HCT116 (cell line): ENCODE measurements around the gene IL1RAPL1. TPM values are rescaled to one million over a fixed set of nuclear protein-coding genes. Genes with fewer than 3 reads are reported as not detected.

ENCODE experiments used
- ATAC-seq: fragments of 200-7000 bp; cut with Tn5 transposase; 2 replicates; pipeline ENCODE4 v1.9.1; 2020; ENCODE audit warnings: mild to moderate bottlenecking, moderate library complexity
- BruUV-seq: library from RNA; stranded (reverse); fragments of 400-500 nt; replicated peaks from 2 replicates; lab custom pipeline; 2021; lab: Mats Ljungman, UMichigan
- CTCF ChIA-PET: fragments of 300-600 bp; sonication (Branson Sonifier 250); formaldehyde crosslinking; loops from one replicate; lab custom pipeline; 2021; ENCODE audit warnings: antibody characterized with exemption; lab: Charles Lee
- POLR2A ChIA-PET: fragments of 300-600, 350-600 bp; sonication (Branson Sonifier 250); formaldehyde crosslinking; loops from one replicate; lab custom pipeline; 2021; ENCODE audit warnings: antibody characterized with exemption; lab: Charles Lee
- RAD21 ChIA-PET, 2 experiments: fragments of 300-600 bp; sonication (Branson Sonifier 250); formaldehyde crosslinking; loops; one replicate each; lab custom pipeline; 2023; ENCODE audit warnings: low total read pairs in 2 of 2; ENCODE audit not compliant: uncharacterized antibody in 2 of 2, unreplicated experiment in 2 of 2, low non-redundant PET in 1 of 2; lab: Charles Lee
- DNase-seq: peaks from one replicate; pipeline ENCODE4 v3.0.0-alpha.2; 2010; ENCODE audit warnings: low read depth, low spot score
- H2AFZ ChIP-seq: fragments of 200-600 bp; shearing (Covaris generic), sonication (generic); 2 replicates; pipeline ENCODE4 v1.6.1; 2017; ENCODE audit warnings: low read depth, mixed run types, mixed read lengths, antibody characterized with exemption, low read length; ENCODE audit not compliant: poor library complexity, severe bottlenecking
- H3K27ac ChIP-seq: 2 replicates; pipeline ENCODE4 v1.5.1; 2012; ENCODE audit warnings: low read depth, low read length
- H3K27me3 ChIP-seq: fragments of 200-600 bp; sonication (generic); 2 replicates; pipeline ENCODE4 v1.6.1; 2016; ENCODE audit warnings: mixed run types, low read length, mixed read lengths; ENCODE audit not compliant: insufficient read depth
- H3K36me3 ChIP-seq, 2 experiments: fragments of 200-500 bp in 1 of 2; fragments of 200-600 bp in 1 of 2; sonication (Bioruptor generic) in 1 of 2; sonication (generic) in 1 of 2; 2 replicates each; pipeline versions ENCODE4 v1.5.1 to v1.6.1; 2014 to 2016; ENCODE audit warnings: low read length in 2 of 2, inconsistent platforms in 1 of 2, mixed read lengths in 1 of 2, mixed run types in 1 of 2; ENCODE audit not compliant: insufficient read depth in 2 of 2, control insufficient read depth in 1 of 2
- H3K4me1 ChIP-seq, 2 experiments: fragments of 200-600 bp in 1 of 2; sonication (generic) in 1 of 2; 2 replicates each; pipeline versions ENCODE4 v1.5.1 to v1.6.1; 2012 to 2017; ENCODE audit warnings: low read length in 2 of 2, inconsistent platforms in 1 of 2, mild to moderate bottlenecking in 1 of 2, mixed read lengths in 1 of 2, mixed run types in 1 of 2, moderate library complexity in 1 of 2; ENCODE audit not compliant: insufficient read depth in 2 of 2, control insufficient read depth in 1 of 2
- H3K4me2 ChIP-seq: fragments of 200-600 bp; sonication (generic); 2 replicates; pipeline ENCODE4 v1.6.1; 2017; ENCODE audit warnings: mixed run types, low read length, mixed read lengths
- H3K4me3 ChIP-seq, 2 experiments: fragments of 200-600 bp in 1 of 2; sonication (generic) in 1 of 2; replicated peaks in 1 of 2; 2 replicates each; pipeline ENCODE4 v1.5.1; 2011 to 2016; ENCODE audit warnings: low read length in 2 of 2, control low read depth in 1 of 2, low read depth in 1 of 2, mild to moderate bottlenecking in 1 of 2, mixed read lengths in 1 of 2, mixed run types in 1 of 2
- H3K79me2 ChIP-seq: fragments of 200-600 bp; sonication (generic); 2 replicates; pipeline ENCODE4 v1.6.1; 2017; ENCODE audit warnings: mild to moderate bottlenecking, mixed run types, low read length, moderate library complexity, mixed read lengths; ENCODE audit not compliant: insufficient read depth
- H3K9ac ChIP-seq: fragments of 200-600 bp; sonication (generic); 2 replicates; pipeline ENCODE4 v1.6.1; 2016; ENCODE audit warnings: low read length, mixed read lengths
- H3K9me2 ChIP-seq: fragments of 200-600 bp; sonication (generic), shearing (Covaris generic); 2 replicates; pipeline ENCODE4 v1.6.1; 2017; ENCODE audit warnings: mixed run types, mild to moderate bottlenecking, moderate library complexity; ENCODE audit not compliant: insufficient read depth
- H3K9me3 ChIP-seq, 2 experiments: fragments of 200-500 bp in 1 of 2; fragments of 200-600 bp in 1 of 2; sonication (Bioruptor generic) in 1 of 2; sonication (generic) in 1 of 2; 2 replicates each; pipeline ENCODE4 v1.6.1; 2014 to 2017; ENCODE audit warnings: low read length in 2 of 2, mixed read lengths in 2 of 2, inconsistent platforms in 1 of 2, low read depth in 1 of 2, mild to moderate bottlenecking in 1 of 2, mixed run types in 1 of 2, moderate library complexity in 1 of 2; ENCODE audit not compliant: control insufficient read depth in 1 of 2, insufficient read depth in 1 of 2
- H4K20me1 ChIP-seq: fragments of 200-600 bp; sonication (generic), shearing (Covaris generic); 2 replicates; pipeline ENCODE4 v1.6.1; 2017; ENCODE audit warnings: mixed run types, mild to moderate bottlenecking, moderate library complexity; ENCODE audit not compliant: insufficient read depth
- CEBPB ChIP-seq: IDR thresholded peaks from 2 replicates; pipeline ENCODE4 v1.6.1; 2012; ENCODE audit warnings: low read depth
- ELF1 ChIP-seq: IDR thresholded peaks from 2 replicates; pipeline ENCODE4 v1.6.1; 2012; ENCODE audit warnings: low read depth, borderline replicate concordance
- FOSL1 ChIP-seq: IDR thresholded peaks from 2 replicates; pipeline ENCODE4 v1.6.1; 2012; ENCODE audit warnings: low read depth
- JUND ChIP-seq: IDR thresholded peaks from 2 replicates; pipeline ENCODE4 v1.6.1; 2012
- POLR2A ChIP-seq: IDR thresholded peaks from 2 replicates; pipeline ENCODE4 v1.7.0; 2011; ENCODE audit warnings: borderline replicate concordance; ENCODE audit not compliant: insufficient read depth, insufficient read length; ENCODE audit errors: extremely low read depth
- POLR2AphosphoS5 ChIP-seq: IDR thresholded peaks from 2 replicates; pipeline ENCODE4 v1.6.1; 2011; ENCODE audit warnings: mild to moderate bottlenecking, low read depth, low read length, moderate library complexity
- RAD21 ChIP-seq: IDR thresholded peaks from 2 replicates; pipeline ENCODE4 v1.6.1; 2012; ENCODE audit warnings: low read depth, mild to moderate bottlenecking
- TCF7L2 ChIP-seq: IDR thresholded peaks from 2 replicates; pipeline ENCODE4 v1.7.0; 2011; ENCODE audit warnings: borderline replicate concordance, inconsistent platforms; ENCODE audit not compliant: insufficient read depth, insufficient read length; ENCODE audit errors: extremely low read depth
- YY1 ChIP-seq: IDR thresholded peaks from 2 replicates; pipeline ENCODE4 v1.6.1; 2011; ENCODE audit warnings: low read length, low read depth, moderate library complexity, mild to moderate bottlenecking; ENCODE audit not compliant: insufficient replicate concordance; ENCODE audit errors: extremely low read depth
- ZFX ChIP-seq: fragments of 450-650 bp; IDR thresholded peaks from 2 replicates; pipeline ENCODE4 v1.6.1; 2017
- intact Hi-C: fragments of 100-400 bp; cut with micrococcal nuclease; formaldehyde crosslinking; loops from 2 replicates; pipeline ENCODE4 v1.10.0; 2022
- total RNA-seq: library from RNA; stranded (reverse); gene quantifications from one replicate; pipeline ENCODE4 v1.2.1, GENCODE V29; 2021; ENCODE audit not compliant: unreplicated experiment
- TF ChIP-seq, protein P1 (sequence below): IDR thresholded peaks from 2 replicates; pipeline ENCODE4 v1.6.1; 2012; ENCODE audit warnings: low read depth
- TF ChIP-seq, protein P2 (sequence below): IDR thresholded peaks from 2 replicates; pipeline ENCODE4 v1.6.1; 2012

Gene IL1RAPL1
- total RNA-seq, 1 experiment from 2014 or later, result 2.8 TPM

DNA sequence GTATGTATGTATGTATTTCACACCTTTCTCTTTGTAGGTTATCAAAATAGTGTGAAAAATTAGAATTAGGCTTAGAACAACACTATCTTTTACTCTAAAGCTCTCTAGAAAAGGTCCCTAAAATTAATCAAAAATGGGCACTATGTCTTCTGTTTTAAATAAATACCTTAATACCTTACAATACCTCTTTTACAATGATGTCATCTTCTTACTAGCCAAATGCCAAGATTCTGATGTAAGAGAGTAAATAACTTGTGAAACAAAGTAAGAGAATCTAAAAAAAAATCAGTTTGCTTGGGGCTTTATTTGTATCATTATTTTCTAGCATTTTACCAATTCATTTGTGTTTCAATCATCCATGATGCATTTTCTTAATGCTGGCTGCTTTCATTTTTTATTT, 1225.9 kb downstream of the IL1RAPL1 start:
- Histone ChIP-seq H3K79me2 (no peaks in the 10 kb centered on the region), H3K9me2 (no peaks in the 10 kb centered on the region), H4K20me1 (no peaks in the 10 kb centered on the region), H2AFZ (no peak overlapping the region), H3K27me3 (no peaks in the 10 kb centered on the region), H3K4me1 (no peaks in the 10 kb centered on the region), H3K4me2 (no peak overlapping the region), H3K4me3 (no peak overlapping the region), H3K9ac (no peak overlapping the region), H3K36me3 (no peaks in the 10 kb centered on the region), H3K9me3 (no peaks in the 10 kb centered on the region), H3K27ac (no peak overlapping the region)
- CTCF ChIA-PET, result no interaction called here
- ATAC-seq, result no peak
- POLR2A ChIA-PET, result no interaction called here
- no peak for TF ChIP-seq ZFX
- no peak for TF ChIP-seq ELF1
- TF ChIP-seq CEBPB, result no peak
- TF ChIP-seq TCF7L2, result no peak
- no peak for TF ChIP-seq JUND
- TF ChIP-seq RAD21, result no peak
- no peak for TF ChIP-seq POLR2A
- TF ChIP-seq, protein P1, sequence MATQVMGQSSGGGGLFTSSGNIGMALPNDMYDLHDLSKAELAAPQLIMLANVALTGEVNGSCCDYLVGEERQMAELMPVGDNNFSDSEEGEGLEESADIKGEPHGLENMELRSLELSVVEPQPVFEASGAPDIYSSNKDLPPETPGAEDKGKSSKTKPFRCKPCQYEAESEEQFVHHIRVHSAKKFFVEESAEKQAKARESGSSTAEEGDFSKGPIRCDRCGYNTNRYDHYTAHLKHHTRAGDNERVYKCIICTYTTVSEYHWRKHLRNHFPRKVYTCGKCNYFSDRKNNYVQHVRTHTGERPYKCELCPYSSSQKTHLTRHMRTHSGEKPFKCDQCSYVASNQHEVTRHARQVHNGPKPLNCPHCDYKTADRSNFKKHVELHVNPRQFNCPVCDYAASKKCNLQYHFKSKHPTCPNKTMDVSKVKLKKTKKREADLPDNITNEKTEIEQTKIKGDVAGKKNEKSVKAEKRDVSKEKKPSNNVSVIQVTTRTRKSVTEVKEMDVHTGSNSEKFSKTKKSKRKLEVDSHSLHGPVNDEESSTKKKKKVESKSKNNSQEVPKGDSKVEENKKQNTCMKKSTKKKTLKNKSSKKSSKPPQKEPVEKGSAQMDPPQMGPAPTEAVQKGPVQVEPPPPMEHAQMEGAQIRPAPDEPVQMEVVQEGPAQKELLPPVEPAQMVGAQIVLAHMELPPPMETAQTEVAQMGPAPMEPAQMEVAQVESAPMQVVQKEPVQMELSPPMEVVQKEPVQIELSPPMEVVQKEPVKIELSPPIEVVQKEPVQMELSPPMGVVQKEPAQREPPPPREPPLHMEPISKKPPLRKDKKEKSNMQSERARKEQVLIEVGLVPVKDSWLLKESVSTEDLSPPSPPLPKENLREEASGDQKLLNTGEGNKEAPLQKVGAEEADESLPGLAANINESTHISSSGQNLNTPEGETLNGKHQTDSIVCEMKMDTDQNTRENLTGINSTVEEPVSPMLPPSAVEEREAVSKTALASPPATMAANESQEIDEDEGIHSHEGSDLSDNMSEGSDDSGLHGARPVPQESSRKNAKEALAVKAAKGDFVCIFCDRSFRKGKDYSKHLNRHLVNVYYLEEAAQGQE, result no peak
- no peak for TF ChIP-seq YY1
- no peak for TF ChIP-seq FOSL1
- TF ChIP-seq, protein P2, sequence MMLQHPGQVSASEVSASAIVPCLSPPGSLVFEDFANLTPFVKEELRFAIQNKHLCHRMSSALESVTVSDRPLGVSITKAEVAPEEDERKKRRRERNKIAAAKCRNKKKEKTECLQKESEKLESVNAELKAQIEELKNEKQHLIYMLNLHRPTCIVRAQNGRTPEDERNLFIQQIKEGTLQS, result no peak
- TF ChIP-seq POLR2AphosphoS5, result no peak
- no peak for DNase-seq
- no TSS peak for BruUV-seq
- RAD21 ChIA-PET, result no interaction called here
- intact Hi-C loops, result no loop called here
